Ovary (tissue), 9 donors: Measurements from ENCODE around the gene ACTL9. TPM values are rescaled to one million over a fixed set of nuclear protein-coding genes. Genes with fewer than 3 reads are reported as not detected.

Experiments used
- DNase-seq, 5 donors: peaks; one replicate each; pipeline ENCODE4 v3.0.0-alpha.2; 2019 to 2020
- H3K27ac ChIP-seq, 2 donors: fragments of 200-600 bp; one replicate each; pipeline versions ENCODE4 v1.5.1 to v1.8.0; 2019 to 2022
- H3K27me3 ChIP-seq: fragments of 200-600 bp; one replicate; pipeline ENCODE4 v1.8.0; 2022
- H3K36me3 ChIP-seq: fragments of 200-600 bp; sonication (generic); one replicate; pipeline ENCODE4 v1.5.1; 2019
- H3K4me1 ChIP-seq: one replicate; pipeline ENCODE4 v1.8.1; 2013; ENCODE audit warnings: mild to moderate bottlenecking, moderate library complexity; ENCODE audit not compliant: insufficient read depth
- H3K4me3 ChIP-seq: fragments of 200-600 bp; sonication (generic); one replicate; pipeline ENCODE4 v1.5.1; 2017
- H3K9me3 ChIP-seq, 2 donors: fragments of 200-600 bp in 1 of 2; sonication (generic) in 1 of 2; one replicate each; pipeline versions ENCODE4 v1.5.1 to v1.8.1; 2013 to 2019; ENCODE audit warnings: mild to moderate bottlenecking in 1 of 2, moderate library complexity in 1 of 2
- EP300 ChIP-seq: sonication (generic); formaldehyde crosslinking; IDR thresholded peaks from one replicate; pipeline ENCODE4 v1.6.1; 2017; ENCODE audit warnings: antibody characterized with exemption
- POLR2A ChIP-seq: fragments of 450-650 bp; IDR thresholded peaks from one replicate; pipeline ENCODE4 v1.6.1; 2017; ENCODE audit warnings: antibody characterized with exemption, mild to moderate bottlenecking, moderate library complexity
- WGBS, 3 donors: extraction: QIAGEN DNeasy Blood & Tissue Kit in 1 of 3; methylation state at CpG; one replicate each; pipeline versions ENCODE4 v1.1.5 to v1.1.7; 2013 to 2017; 5-methylcytosine and 5-hydroxymethylcytosine counted together
- intact Hi-C, 4 donors: fragments of 100-400 bp; cut with DNase I; formaldehyde crosslinking; loops; one replicate each; pipeline versions ENCODE4 v1.11.0 to v1.15.1; 2022 to 2023
- polyA plus RNA-seq, 2 donors: library from polyadenylated mRNA; stranded (reverse); fragments of 200-250 nt in 1 of 2; fragments of 350-450 nt in 1 of 2; fragmentation: Illumina TruSeq in 1 of 2; extraction: RNeasy Lipid Tissue Mini Kit (QIAGEN cat#74804) in 1 of 2; gene quantifications; one replicate each; pipeline ENCODE4 v1.2.3, GENCODE V29; 2013 to 2014
- total RNA-seq, 7 donors: library from RNA; depleted of rRNA in 2 of 7; stranded (reverse); fragments of >200 nt in 2 of 7; fragmentation: NEBNext Ultra II Directional in 3 of 7; extraction: Animal tissue kit (Norgen Biotek cat#: 25700) in 3 of 7; gene quantifications; one replicate each; pipeline versions ENCODE4 v1.1.0 to v1.2.4, GENCODE V29; 2016 to 2023
- TF ChIP-seq, protein P1 (sequence below), 3 donors: fragments of 450-650 bp in 2 of 3; fragments of 200-600 bp in 1 of 3; IDR thresholded peaks; one replicate each; pipeline versions ENCODE4 v1.5.1 to v1.8.0; 2016 to 2022; ENCODE audit warnings: antibody characterized with exemption in 3 of 3, mild to moderate bottlenecking in 1 of 3
- donor health status: DM: no; HTN: no; CAD: no; lungs with moderate emphysema.
- donor health status: DM: no; HTN: no; CAD: no.
- donor health status: Bipolar disorder and iron deficiency.
- donor health status: DM: yes; HTN: yes; CAD: no.
- donor health status: DM: no; HTN: no; CAD: no.
- donor health status: DM: yes; HTN: yes; CAD: no.

Gene ACTL9
- total and polyA plus RNA-seq, 9 donors: not detected

DNA sequence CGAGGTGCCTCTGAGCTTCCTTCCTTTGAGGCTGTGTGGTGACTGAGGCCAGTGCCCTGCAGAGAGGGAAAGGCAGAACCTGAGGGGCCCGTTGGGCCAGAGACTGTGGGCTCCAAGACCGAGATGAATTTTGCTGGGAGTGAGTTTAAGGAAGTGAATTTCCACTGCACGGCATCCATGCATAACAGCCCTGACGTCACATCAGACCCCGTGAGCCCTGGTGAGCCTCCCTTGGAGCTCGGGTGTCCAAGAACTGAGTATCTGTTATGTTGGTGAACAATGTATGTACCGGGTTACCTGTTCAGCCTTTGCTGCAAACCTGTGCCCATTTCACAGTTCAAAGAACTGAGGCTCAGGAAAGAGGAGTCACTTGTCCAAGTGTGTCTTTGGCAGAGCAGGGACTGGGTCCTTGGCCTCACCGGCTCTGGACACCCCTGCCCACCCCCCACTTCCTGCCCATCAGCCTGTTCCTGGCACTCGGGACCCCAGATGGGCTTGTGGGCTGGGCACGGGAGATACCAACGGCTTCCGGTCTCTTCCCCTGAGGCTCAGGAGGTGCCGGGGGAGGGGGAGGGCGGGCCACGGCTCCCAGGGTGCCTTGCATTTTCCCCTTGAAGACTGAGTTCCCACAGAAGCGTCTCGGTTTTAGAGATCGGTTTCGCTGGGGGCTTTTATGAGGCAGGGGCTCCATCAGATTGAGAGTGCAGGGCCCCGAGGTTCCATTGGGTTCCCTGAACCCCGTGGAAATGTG lies 34.5 kb downstream of the ACTL9 start:
- no peak overlapping the region for H3K27ac ChIP-seq
- no peaks in the 10 kb centered on the region for H3K27me3 ChIP-seq
- no peak overlapping the region for H3K4me3 ChIP-seq
- H3K36me3 ChIP-seq: no peaks in the 10 kb centered on the region
- TF ChIP-seq, protein P1, sequence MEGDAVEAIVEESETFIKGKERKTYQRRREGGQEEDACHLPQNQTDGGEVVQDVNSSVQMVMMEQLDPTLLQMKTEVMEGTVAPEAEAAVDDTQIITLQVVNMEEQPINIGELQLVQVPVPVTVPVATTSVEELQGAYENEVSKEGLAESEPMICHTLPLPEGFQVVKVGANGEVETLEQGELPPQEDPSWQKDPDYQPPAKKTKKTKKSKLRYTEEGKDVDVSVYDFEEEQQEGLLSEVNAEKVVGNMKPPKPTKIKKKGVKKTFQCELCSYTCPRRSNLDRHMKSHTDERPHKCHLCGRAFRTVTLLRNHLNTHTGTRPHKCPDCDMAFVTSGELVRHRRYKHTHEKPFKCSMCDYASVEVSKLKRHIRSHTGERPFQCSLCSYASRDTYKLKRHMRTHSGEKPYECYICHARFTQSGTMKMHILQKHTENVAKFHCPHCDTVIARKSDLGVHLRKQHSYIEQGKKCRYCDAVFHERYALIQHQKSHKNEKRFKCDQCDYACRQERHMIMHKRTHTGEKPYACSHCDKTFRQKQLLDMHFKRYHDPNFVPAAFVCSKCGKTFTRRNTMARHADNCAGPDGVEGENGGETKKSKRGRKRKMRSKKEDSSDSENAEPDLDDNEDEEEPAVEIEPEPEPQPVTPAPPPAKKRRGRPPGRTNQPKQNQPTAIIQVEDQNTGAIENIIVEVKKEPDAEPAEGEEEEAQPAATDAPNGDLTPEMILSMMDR (IDR thresholded peaks at IDR 0.05): no peak
- TF ChIP-seq POLR2A (no peak), EP300 (no peak)
- DNase-seq: no peak
- 32 to 41% (median 32%) methylated on average over 22 of the region's 22 CpGs for WGBS, 3 donors
- no peaks in the 10 kb centered on the region for H3K9me3 ChIP-seq
- intact Hi-C loops: no loop called here
- no peaks in the 10 kb centered on the region for H3K4me1 ChIP-seq

- 57 to 71% (median 66%) methylated on average over 4 of the region's 4 CpGs for WGBS, 3 donors
Observed at GRCh38 chr19:8662263-8662662, 36.3 kb downstream of the ACTL9 start.

DNA sequence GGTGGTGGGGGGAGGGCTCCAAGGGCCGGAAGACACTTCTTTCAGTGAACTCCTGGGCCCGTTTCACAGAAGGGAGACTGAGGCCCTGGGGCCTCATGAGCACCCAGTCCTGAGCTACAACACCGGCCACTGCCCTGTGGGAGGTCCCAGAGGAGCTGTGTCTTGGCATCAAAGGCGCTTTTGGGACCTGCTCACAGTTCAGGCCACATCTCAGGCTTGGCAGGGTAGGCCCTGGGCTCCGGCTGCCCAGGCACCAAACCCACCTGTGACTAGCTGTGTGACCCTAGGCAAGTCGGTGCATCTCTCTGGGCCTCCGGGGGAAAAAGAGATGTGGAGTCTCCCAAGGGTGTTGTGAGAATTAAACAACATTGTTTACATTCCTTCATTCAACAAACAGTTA lies 38.7 kb downstream of the ACTL9 start:
- 60 to 68% (median 66%) methylated on average over 7 of the region's 7 CpGs for WGBS, 3 donors
- no peak for DNase-seq

More at GRCh38 chr19:8662263-8662662, 36.3 kb downstream of the ACTL9 start:
- Histone ChIP-seq H3K27ac (no peak overlapping the region), H3K9me3 (no peaks in the 10 kb centered on the region), H3K36me3 (no peaks in the 10 kb centered on the region), H3K4me1 (no peaks in the 10 kb centered on the region), H3K27me3 (no peaks in the 10 kb centered on the region), H3K4me3 (no peak overlapping the region)
- DNase-seq: no peak
- intact Hi-C loops: no loop called here
- TF ChIP-seq EP300: no peak
- TF ChIP-seq POLR2A: no peak
- TF ChIP-seq, protein P1 (IDR thresholded peaks at IDR 0.05): no peak

GRCh38 chr19:8657869-8658268 lies 40.7 kb downstream of the ACTL9 start:
- no peak for TF ChIP-seq POLR2A
- TF ChIP-seq, protein P1 (IDR thresholded peaks at IDR 0.05): no peak
- no peak for TF ChIP-seq EP300

More for the DNA sequence above, 38.7 kb downstream of the ACTL9 start:
- TF ChIP-seq, protein P1 (IDR thresholded peaks at IDR 0.05): no peak
- TF ChIP-seq EP300 (no peak), POLR2A (no peak)
- Histone ChIP-seq H3K27me3 (no peaks in the 10 kb centered on the region), H3K9me3 (no peaks in the 10 kb centered on the region), H3K4me3 (no peak overlapping the region), H3K36me3 (no peaks in the 10 kb centered on the region), H3K4me1 (no peaks in the 10 kb centered on the region), H3K27ac (no peak overlapping the region)
- intact Hi-C loops: loop anchor here (5.0 to 10.0 kb wide), 3 partner anchors 415 to 425 kb away; partner anchors contain the start of gene OR1M1 (in 1 of the 4)

More at GRCh38 chr19:8657869-8658268, 40.7 kb downstream of the ACTL9 start:
- Histone ChIP-seq H3K27me3 (no peaks in the 10 kb centered on the region), H3K4me3 (no peak overlapping the region), H3K36me3 (no peaks in the 10 kb centered on the region), H3K9me3 (no peaks in the 10 kb centered on the region), H3K4me1 (peaks cover 1% of the 10 kb centered on the region), H3K27ac (no peak overlapping the region)
- DNase-seq: no peak
- intact Hi-C loops: loop anchor here (5.0 to 10.0 kb wide), 3 partner anchors 417 to 427 kb away; partner anchors contain the start of gene OR1M1 (in 1 of the 4)
- 66 to 80% (median 77%) methylated on average over 5 of the region's 5 CpGs for WGBS, 3 donors
